ENCODE results near the gene EFCAB7.

Gene EFCAB7

DNA sequence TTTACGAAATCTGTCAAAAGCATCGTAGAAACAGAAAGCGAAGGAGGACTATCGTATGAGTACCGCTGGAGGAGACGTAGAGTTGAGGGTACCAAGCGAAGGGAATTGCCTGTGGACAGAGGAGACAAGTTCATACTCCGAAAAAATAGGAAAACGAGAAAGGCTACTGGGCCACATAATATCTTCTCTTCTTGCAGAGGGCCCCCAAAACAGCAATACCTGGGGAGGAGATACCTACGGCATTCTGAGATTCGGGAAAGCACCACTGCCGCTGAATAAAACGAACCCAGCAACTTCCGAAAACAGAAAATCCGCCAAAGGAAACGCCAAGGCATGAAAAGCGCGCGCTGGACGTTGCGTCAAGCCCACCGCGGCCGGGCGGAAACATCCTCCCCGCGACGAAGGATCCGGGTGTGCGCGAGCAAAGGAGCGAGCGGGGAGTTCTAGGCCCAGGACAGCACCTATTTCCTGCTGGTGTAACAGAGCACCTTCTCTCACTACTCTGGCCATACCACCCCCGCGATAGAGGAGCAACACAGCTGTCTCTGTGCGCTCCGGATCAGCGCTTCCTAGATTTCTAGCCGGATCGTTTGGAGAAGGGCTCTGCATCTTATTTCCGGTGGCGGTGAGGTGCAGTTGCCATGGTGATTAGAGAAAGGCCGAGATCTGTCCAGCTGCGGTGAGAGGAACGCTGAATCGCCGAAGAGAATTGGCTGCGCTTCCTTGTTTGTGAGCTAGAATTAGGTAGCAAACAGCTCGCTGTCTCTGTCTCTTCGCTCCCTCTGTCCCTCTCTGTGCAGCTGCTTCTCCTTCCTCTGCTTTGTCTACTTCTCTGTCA is at the start of gene EFCAB7, which contains the start of gene ITGB3BP:
EFCAB7 (plus strand) TSS at position 635 of the 838 bp plus-strand sequence. CDS start 2,048 bp downstream, outside the sequence.
ITGB3BP (minus strand) TSS at position 335 of the 838 bp plus-strand sequence; CDS start at position 243, 92 bp downstream.
- DNase-seq, result peak; percentile 98

DNA sequence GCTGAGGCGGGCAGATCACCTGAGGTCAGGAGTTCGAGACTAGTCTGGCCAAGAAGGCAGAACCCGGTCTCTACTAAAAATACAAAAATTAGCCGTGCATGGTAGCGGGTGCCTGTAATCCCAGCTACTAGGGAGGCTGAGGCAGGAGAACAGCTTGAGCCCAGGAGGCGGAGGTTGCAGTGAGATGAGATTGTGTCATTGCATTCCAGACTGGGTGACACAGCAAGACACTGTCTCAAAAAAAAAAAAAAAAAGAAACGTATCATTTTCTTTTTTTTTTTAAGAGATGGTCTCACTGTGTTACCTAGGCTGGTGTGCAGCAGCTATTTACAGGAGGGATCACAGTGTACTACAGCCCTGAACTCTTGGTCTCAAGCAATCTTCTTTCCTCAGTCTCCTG is 47.6 kb upstream of the EFCAB7 start:
- no peak for DNase-seq

DNA sequence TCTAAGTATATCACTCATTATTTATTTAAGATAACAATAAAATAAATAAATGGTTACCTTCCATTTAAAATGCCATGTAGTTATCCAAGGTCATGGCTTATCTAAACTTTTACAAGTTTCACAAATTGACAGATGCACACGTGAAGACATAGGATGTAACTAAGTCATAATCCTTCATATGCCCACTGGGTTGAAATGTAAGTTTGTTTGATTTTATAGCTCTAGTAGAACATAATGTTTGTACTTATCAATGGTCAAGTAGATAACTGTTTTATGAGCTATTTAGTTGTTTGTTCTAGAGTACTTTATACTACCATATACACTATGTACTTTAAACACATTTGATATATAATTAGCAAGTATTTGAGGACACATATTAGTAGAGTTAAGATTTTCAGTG is 43.3 kb upstream of the EFCAB7 start:
- no peak for DNase-seq

DNA sequence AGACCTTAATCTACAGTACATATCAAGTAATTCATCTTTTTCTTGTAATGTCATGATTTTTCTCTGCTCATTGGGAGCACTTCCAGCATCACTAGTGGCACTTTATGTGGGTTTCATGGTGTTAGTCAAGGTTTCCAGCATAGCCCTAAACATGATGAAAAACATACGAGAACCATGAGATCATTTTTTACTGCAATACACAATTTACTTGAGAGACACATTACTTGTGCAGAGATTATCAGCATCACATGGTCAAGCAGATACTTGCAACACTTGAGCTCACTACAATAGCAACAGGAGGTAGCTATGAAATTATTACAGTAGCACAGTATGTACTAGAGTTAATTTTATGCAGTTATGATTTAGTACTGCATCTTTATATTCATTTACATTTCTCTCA is 36.7 kb upstream of the EFCAB7 start:
- DNase-seq, result no peak

- DNase-seq, result no peak
Measured at GRCh38 chr1:63487336-63488065, 35.8 kb upstream of the EFCAB7 start.

GRCh38 chr1:63497577-63497976 is 25.7 kb upstream of the EFCAB7 start:
- DNase-seq, result no peak

DNA sequence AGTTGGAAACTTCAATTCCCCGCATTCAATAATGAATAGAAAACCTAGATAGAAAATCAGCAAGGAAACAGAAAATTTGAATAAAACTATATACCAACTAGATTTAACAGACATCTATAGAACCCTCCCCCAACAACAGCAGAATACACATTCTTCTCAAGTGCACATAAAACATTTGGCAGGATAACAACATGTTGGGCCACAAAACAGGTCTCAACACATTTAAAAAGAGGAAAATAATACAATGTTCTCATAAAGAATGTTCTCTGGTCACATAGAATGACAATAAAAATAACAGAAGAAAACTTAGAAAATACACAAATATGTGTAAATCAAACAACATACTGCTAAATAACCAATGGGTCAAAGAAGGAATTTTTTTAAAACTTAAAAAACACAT is 25.2 kb upstream of the EFCAB7 start:
- no peak for DNase-seq

DNA sequence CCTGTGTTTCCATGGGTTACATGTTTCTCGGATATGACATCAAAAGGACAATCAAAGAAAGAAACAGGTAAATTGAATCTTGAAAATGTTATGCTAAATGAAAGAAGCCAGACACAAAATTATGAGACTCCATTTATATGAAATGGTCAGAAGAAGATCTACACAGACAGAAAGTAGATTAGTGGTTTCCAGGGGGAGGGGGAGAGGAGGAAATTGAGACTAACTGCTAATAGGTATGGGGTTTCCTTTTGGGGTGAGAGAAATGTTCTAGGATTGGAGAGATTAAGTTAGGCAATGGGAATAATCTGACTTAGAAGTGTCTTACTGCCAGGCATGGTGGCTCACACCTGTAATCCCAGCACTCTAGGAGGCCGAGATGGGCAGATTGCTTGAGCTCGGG is 22.1 kb upstream of the EFCAB7 start:
- no peak for DNase-seq

- no peak for DNase-seq
Measured at GRCh38 chr1:63506782-63507181, 16.5 kb upstream of the EFCAB7 start.

- no peak for DNase-seq
Measured at GRCh38 chr1:63509718-63510117, 13.6 kb upstream of the EFCAB7 start.

DNA sequence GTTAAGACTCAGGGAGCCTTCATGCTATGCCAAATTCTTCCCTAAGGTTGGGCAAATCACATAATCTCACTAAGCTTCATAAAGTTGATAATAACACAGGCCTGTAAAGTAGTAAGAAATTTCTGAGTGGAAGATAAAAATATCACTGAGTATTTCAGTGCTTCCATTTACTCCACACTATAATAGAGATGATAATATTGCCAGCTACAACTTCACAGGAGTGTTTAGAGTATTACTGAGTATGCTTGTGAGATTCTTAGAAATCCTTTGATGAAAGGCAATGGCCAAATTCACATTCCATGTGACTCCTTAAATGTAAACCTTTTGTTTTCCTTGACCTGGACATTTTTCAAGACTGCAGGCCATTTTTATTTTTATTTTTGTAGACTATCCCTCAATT is 10.7 kb upstream of the EFCAB7 start:
- no peak for DNase-seq

DNA sequence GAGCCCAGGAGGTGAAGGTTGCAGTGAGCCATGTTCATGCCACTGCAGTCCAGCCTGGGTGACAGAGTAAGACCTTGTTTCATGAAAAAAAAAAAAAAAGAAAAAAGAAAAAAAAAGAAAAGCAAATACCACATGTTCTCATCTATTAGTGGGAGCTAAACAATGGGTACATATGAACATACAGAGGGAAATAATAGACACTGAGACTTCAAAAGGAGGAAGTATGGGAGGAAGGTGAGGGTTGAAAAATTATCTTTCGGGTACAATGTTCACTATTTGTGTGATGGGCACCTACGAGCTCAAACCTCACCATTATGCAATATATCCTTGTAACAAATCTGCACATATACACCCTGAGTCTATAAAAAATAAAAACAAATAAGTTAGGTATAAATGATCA is 6.7 kb upstream of the EFCAB7 start:
- no peak for DNase-seq

DNA sequence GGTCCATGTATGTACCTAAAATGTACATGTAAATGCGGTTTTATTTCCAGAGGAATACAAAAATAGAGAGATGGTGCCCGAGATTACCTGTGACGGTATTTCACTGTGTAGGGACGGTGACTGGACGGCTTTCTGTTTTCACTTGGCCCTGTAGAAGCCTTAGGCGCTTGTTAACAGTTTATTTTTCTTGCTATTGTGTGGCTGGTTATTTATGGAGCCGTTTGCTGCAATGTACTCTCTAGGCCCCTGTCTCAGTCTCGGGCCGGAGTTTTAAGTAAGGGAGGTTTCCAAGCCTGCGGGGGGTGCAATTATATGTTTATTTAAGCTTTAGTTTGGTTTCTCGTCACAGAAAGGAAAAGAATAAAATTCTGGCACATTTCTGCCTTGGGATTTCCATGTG is 413 bp downstream of the EFCAB7 start:
- peak; percentile 10 for DNase-seq

DNA sequence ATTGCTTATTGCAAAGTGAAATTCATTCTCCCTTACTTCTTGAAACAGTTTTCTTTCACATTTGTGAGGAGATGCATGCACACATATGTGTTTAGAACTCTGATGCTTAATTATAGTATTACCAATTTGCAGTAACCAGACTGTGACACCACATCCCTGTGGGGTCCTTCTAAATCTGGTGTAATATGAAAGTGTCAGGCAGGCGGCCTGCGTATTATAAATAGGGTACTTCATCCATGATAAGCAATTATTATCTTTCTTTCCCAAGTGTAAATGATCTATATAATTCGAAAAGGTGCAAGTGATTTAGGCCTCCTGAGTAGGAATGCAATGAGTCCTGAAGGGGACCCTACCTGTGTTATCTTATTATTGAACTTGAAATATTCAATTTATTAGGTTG is 876 bp downstream of the EFCAB7 start:
- no peak for DNase-seq

- DNase-seq, result no peak
Measured at GRCh38 chr1:63532727-63533126, 9.4 kb downstream of the EFCAB7 start.

DNA sequence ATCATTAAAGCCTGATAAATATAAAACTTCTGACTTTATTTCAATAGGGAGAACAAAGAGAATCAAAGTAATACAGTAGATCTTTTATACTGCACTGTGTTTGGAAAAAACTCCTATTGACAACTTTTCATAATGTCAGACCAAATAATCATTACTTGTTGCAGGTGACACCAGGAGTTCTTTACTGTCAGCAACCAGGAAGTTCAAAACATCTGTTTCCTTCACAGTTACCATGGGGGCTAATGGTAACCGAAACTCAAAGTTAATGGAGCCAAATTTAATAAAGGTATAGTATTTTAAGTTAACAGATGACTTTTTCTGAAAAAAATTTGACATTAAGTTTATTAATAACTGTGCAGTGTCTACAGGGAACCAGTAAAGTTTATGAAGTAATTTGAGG is 10.6 kb downstream of the EFCAB7 start:
- no peak for DNase-seq

DNA sequence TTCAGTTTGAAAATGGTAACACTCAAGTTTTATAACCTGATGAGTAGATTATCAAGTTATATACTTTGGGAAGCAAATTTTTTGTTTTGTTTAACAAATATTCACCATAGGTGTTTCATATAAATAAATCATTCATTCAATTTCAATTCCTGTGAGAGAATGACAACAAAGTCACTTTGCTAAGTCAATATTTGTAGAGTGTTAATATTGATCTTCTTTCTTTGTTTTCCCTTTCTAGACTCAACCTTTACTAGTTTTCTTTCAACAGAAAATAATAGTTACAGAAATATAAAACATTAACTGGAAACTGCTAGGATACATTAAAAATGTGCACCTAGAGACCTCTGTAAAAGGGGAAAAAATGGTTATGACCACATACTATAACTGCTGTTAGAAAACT is 11.1 kb downstream of the EFCAB7 start:
- DNase-seq, result no peak

DNA sequence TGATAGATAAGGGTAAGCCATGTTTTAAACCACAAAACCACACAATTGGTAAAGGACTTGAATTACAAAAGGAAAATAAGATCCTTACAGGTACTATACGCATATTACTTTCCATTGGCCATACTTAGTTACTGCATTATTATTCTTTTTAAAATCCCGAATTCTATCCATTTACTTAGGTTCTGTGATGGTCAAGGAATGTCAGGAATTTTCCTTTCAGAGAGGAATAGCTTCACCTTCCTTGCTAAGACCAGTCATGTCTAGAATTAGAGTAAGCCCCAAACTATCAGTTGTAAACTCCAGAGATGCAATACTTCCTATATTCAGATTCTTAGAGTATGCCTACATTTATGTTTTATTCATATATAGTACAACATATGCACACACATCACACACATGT is 13.7 kb downstream of the EFCAB7 start:
- DNase-seq, result no peak

GRCh38 chr1:63537940-63538339 is 14.6 kb downstream of the EFCAB7 start:
- no peak for DNase-seq

GRCh38 chr1:63545780-63546179 is 22.5 kb downstream of the EFCAB7 start:
- no peak for DNase-seq

DNA sequence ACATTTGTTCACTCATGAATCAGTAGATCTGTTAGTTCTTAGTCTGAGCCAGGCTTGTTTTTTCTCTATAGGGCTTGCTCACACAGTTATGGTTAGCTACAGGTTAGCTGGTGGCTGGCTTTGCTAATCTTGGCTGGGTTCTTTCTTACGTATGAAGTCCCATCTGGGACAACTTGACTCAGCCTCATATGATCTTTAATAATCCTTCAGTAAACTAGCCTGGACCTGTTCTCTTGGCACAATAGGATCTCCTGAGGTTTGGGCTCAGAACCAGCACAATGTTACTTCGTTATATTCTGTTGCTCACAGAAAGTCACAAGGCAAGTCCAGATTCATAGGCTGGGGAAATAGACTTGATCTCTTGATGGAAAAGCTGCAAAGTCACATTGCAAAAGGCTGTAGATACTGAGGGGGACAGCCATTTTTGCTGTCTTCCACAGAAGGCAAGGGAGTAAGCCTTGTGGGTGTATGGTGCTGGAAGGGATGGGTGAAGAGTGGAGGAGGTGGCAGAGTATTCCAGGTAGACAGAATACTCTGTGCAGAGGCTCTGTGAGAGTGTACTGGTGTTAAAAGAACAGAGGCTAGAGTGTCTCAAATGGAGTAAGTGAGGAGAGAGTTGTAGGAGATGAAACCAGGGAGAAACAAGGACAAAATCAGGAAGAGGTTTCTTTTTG is 24.4 kb downstream of the EFCAB7 start:
- DNase-seq, result no peak

DNA sequence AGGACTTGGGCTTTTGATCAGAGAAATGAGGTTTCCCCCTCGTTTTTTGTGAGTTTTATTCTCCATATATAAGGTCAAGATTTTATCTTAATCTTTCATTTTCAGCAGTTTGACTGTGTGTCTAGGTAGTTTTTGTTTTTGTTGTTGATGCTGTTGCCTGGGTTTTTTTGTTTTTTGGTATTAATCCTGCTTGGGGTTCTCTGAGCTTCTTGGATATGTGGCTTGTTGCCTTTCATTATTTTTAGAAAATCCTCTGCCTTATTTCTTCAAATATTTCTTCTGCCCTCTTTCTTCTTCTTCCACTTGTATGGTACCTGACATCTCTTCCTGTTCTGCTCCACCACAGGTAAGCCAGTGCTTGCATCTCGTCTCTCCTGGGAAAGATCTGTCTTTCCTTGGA is 25.0 kb downstream of the EFCAB7 start:
- DNase-seq, result no peak

GRCh38 chr1:63548877-63549276 is 25.6 kb downstream of the EFCAB7 start:
- no peak for DNase-seq

- DNase-seq, result no peak
Measured at GRCh38 chr1:63555480-63555879, 32.2 kb downstream of the EFCAB7 start.

All from NCI-H1417 treated with DMSO at 0.1 percent for 48 hours (cell line).